Gastrocnemius medialis (tissue), 4 donors: ENCODE results near the gene NFKBIZ.

Experiments
- CTCF ChIP-seq, 5 experiments: fragments of 450-650 bp in 3 of 5; fragments of 200-600 bp in 2 of 5; sonication (generic) in 2 of 5; IDR thresholded peaks in 4 of 5; conservative IDR thresholded peaks in 1 of 5; 1 replicate in 4 of 5; 2 replicates in 1 of 5; pipeline ENCODE4 v1.5.1; 2016 to 2019; ENCODE audit warnings: antibody characterized with exemption in 5 of 5, mild to moderate bottlenecking in 3 of 5, moderate library complexity in 3 of 5
- POLR2A ChIP-seq, 2 donors: fragments of 450-650 bp; IDR thresholded peaks; one replicate each; pipeline ENCODE4 v1.6.1; 2017; ENCODE audit warnings: antibody characterized with exemption in 2 of 2, mild to moderate bottlenecking in 2 of 2, moderate library complexity in 2 of 2

GRCh38 chr3:101870138-101870537 is 20.8 kb downstream of the NFKBIZ start:
- no peak for TF ChIP-seq CTCF (IDR thresholded peaks at IDR 0.05 in 4 of 5, conservative IDR thresholded peaks at IDR 0.05 in 1 of 5)
- no peak for TF ChIP-seq POLR2A (IDR thresholded peaks at IDR 0.05)
